OCI-LY1 (cell line): Measurements from ENCODE around the gene LRRC4B.

ENCODE experiments used
- H2AFZ ChIP-seq: fragments of 200-600 bp; sonication (generic), shearing (Covaris generic); 2 replicates; pipeline ENCODE4 v1.6.0; 2014; ENCODE audit warnings: antibody characterized with exemption, mild to moderate bottlenecking, low read length
- H3F3A ChIP-seq: fragments of 200-600 bp; sonication (generic), shearing (Covaris generic); 2 replicates; pipeline ENCODE4 v1.6.0; 2014; ENCODE audit warnings: mild to moderate bottlenecking, antibody characterized with exemption, low read length, moderate library complexity; ENCODE audit not compliant: insufficient read depth
- H3K27ac ChIP-seq: fragments of 200-600 bp; sonication (generic); 2 replicates; pipeline ENCODE4 v1.5.1; 2014; ENCODE audit warnings: low read length, mixed run types, mild to moderate bottlenecking, low read depth; ENCODE audit not compliant: poor library complexity, severe bottlenecking
- H3K27me3 ChIP-seq: fragments of 200-600 bp; sonication (generic); 2 replicates; pipeline ENCODE4 v1.6.0; 2014; ENCODE audit warnings: antibody characterized with exemption, mild to moderate bottlenecking, low read length, moderate library complexity; ENCODE audit not compliant: insufficient read depth
- H3K36me3 ChIP-seq: fragments of 200-600 bp; sonication (generic); 2 replicates; pipeline ENCODE4 v1.6.1; 2014; ENCODE audit warnings: mild to moderate bottlenecking, antibody characterized with exemption, low read length, moderate library complexity, mixed read lengths; ENCODE audit not compliant: insufficient read depth
- H3K4me1 ChIP-seq: fragments of 200-600 bp; sonication (generic); 2 replicates; pipeline ENCODE4 v1.5.1; 2014; ENCODE audit warnings: mild to moderate bottlenecking, low read length, moderate library complexity; ENCODE audit not compliant: insufficient read depth, severe bottlenecking
- H3K4me2 ChIP-seq: fragments of 200-600 bp; sonication (generic), shearing (Covaris generic); 2 replicates; pipeline ENCODE4 v1.6.1; 2014; ENCODE audit warnings: low read length
- H3K4me3 ChIP-seq: fragments of 200-600 bp; sonication (generic); 2 replicates; pipeline ENCODE4 v1.5.1; 2014; ENCODE audit warnings: low read length, low read depth, mild to moderate bottlenecking, mixed read lengths; ENCODE audit not compliant: poor library complexity, severe bottlenecking
- H3K79me2 ChIP-seq: fragments of 200-600 bp; shearing (Covaris generic); 2 replicates; pipeline ENCODE4 v1.6.1; 2016; ENCODE audit warnings: mixed run types, low read length, mixed read lengths; ENCODE audit not compliant: insufficient read depth
- H3K9ac ChIP-seq: fragments of 200-600 bp; sonication (generic), shearing (Covaris generic); 2 replicates; pipeline ENCODE4 v1.6.1; 2014; ENCODE audit warnings: mild to moderate bottlenecking, low read length, mixed read lengths
- H3K9me2 ChIP-seq: fragments of 200-600 bp; sonication (generic), shearing (Covaris generic); 2 replicates; pipeline ENCODE4 v1.6.1; 2014; ENCODE audit warnings: low read depth, mild to moderate bottlenecking, low read length, mixed read lengths
- H3K9me3 ChIP-seq: fragments of 200-600 bp; shearing (Covaris generic); 2 replicates; pipeline ENCODE4 v1.6.1; 2014; ENCODE audit warnings: low read length, mixed read lengths
- H4K20me1 ChIP-seq: fragments of 200-600 bp; sonication (generic), shearing (Covaris generic); 2 replicates; pipeline ENCODE4 v1.6.0; 2016; ENCODE audit warnings: mild to moderate bottlenecking, low read length; ENCODE audit not compliant: insufficient read depth
- EZH2 ChIP-seq: fragments of 200-600 bp; sonication (generic), shearing (Covaris generic); IDR thresholded peaks from 2 replicates; pipeline ENCODE4 v1.8.0; 2017; ENCODE audit warnings: borderline replicate concordance, mixed run types, mild to moderate bottlenecking, antibody characterized with exemption, low read length, moderate library complexity, mixed read lengths
- TF ChIP-seq, protein P1 (sequence below): fragments of 200-600 bp; sonication (generic), shearing (Covaris generic); IDR thresholded peaks from 2 replicates; pipeline ENCODE4 v1.5.1; 2017; ENCODE audit warnings: mild to moderate bottlenecking, antibody characterized with exemption, low read length, moderate library complexity, mixed read lengths

Gene LRRC4B

GRCh38 chr19:50492303-50493052 is 75.8 kb downstream of the LRRC4B start:
- Histone ChIP-seq H3K4me2 (no peak overlapping the region), H3K9ac (no peak overlapping the region), H3K36me3 (no peaks in the 10 kb centered on the region), H3K9me3 (no peaks in the 10 kb centered on the region), H3K27ac (no peak overlapping the region), H3K79me2 (no peaks in the 10 kb centered on the region), H3F3A (no peaks in the 10 kb centered on the region), H3K27me3 (peaks cover 3% of the 10 kb centered on the region; the same call in 1 of the 2 replicates), H2AFZ (no peak overlapping the region), H3K4me1 (no peaks in the 10 kb centered on the region), H3K9me2 (no peaks in the 10 kb centered on the region), H4K20me1 (no peaks in the 10 kb centered on the region), H3K4me3 (no peak overlapping the region)
- no peak for TF ChIP-seq EZH2
- TF ChIP-seq, protein P1, sequence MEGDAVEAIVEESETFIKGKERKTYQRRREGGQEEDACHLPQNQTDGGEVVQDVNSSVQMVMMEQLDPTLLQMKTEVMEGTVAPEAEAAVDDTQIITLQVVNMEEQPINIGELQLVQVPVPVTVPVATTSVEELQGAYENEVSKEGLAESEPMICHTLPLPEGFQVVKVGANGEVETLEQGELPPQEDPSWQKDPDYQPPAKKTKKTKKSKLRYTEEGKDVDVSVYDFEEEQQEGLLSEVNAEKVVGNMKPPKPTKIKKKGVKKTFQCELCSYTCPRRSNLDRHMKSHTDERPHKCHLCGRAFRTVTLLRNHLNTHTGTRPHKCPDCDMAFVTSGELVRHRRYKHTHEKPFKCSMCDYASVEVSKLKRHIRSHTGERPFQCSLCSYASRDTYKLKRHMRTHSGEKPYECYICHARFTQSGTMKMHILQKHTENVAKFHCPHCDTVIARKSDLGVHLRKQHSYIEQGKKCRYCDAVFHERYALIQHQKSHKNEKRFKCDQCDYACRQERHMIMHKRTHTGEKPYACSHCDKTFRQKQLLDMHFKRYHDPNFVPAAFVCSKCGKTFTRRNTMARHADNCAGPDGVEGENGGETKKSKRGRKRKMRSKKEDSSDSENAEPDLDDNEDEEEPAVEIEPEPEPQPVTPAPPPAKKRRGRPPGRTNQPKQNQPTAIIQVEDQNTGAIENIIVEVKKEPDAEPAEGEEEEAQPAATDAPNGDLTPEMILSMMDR = no peak

DNA sequence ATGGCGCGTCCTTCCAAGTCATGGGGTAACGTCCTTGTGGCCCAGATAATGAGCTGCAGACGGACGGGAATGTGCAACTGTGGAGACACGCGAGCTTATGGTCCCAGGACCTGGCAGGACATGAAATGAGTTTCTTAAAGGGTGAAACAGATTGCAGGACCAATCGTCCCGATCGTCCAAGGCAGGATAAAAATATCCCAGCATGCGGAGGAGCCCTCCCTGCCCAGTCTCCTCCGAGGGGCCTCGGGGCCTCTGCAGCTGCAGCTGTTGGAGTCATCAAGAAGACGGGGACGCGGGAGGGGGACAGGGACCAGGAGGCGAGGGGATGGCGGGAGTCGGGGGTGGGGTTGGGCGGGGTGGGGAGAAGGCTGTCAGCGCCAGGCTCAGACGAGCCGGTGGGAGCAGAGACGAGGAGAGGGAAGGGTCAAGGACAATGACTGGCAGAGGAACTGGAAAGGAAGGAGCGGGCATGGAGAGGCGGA is 77.2 kb downstream of the LRRC4B start:
- H3F3A ChIP-seq = no peaks in the 10 kb centered on the region
- peaks cover 8% of the 10 kb centered on the region for H3K36me3 ChIP-seq
- H3K27ac ChIP-seq = no peak overlapping the region
- H3K4me3 ChIP-seq = no peak overlapping the region
- H3K4me2 ChIP-seq = no peak overlapping the region
- no peak overlapping the region for H2AFZ ChIP-seq
- H3K79me2 ChIP-seq = no peaks in the 10 kb centered on the region
- H3K9me2 ChIP-seq = no peaks in the 10 kb centered on the region
- TF ChIP-seq EZH2 = no peak
- TF ChIP-seq, protein P1 = no peak
- H3K9me3 ChIP-seq = peaks cover 6% of the 10 kb centered on the region
- no peak overlapping the region for H3K9ac ChIP-seq
- no peaks in the 10 kb centered on the region for H3K4me1 ChIP-seq
- H4K20me1 ChIP-seq = no peaks in the 10 kb centered on the region
- peaks cover 6% of the 10 kb centered on the region; the same call in 1 of the 2 replicates for H3K27me3 ChIP-seq

GRCh38 chr19:50490411-50490811 is 77.8 kb downstream of the LRRC4B start:
- no peak overlapping the region for H3K4me2 ChIP-seq
- H3K9me3 ChIP-seq = peaks cover 9% of the 10 kb centered on the region
- H3K4me3 ChIP-seq = no peak overlapping the region
- H3K27me3 ChIP-seq = peaks cover 6% of the 10 kb centered on the region; the same call in 1 of the 2 replicates
- H3K27ac ChIP-seq = no peak overlapping the region
- no peak overlapping the region for H3K9ac ChIP-seq
- no peaks in the 10 kb centered on the region for H4K20me1 ChIP-seq
- H2AFZ ChIP-seq = no peak overlapping the region
- H3K9me2 ChIP-seq = no peaks in the 10 kb centered on the region
- no peaks in the 10 kb centered on the region for H3K4me1 ChIP-seq
- H3F3A ChIP-seq = no peaks in the 10 kb centered on the region
- no peak for TF ChIP-seq EZH2
- TF ChIP-seq, protein P1 = no peak
- no peaks in the 10 kb centered on the region for H3K79me2 ChIP-seq
- peaks cover 14% of the 10 kb centered on the region for H3K36me3 ChIP-seq
